ENCODE data around the gene PRPS2.

- peak; percentile 64 for TF ChIP-seq POLR2A (IDR thresholded peaks at IDR 0.05; ENCODE audit: low read depth, low read length)
- no peak for TF ChIP-seq POLR2AphosphoS5 (IDR thresholded peaks at IDR 0.05; ENCODE audit: low read depth, low read length)
- no peak for TF ChIP-seq TAF1 (IDR thresholded peaks at IDR 0.05; ENCODE audit: borderline replicate concordance, low read depth, low read length)
These were observed at the start of gene PRPS2 for GRCh38 chrX:12791257-12792228.

Measured in GM12892 (cell line).